NCI-H460 (cell line): ENCODE measurements around the gene ZNF154. TPM values are rescaled to one million over a fixed set of nuclear protein-coding genes. Genes with fewer than 3 reads are reported as not detected.

Source experiments
- DNase-seq: peaks from one replicate; pipeline ENCODE4 v3.0.0-alpha.2; 2016; ENCODE audit warnings: low read depth; ENCODE audit errors: extremely low read depth
- total RNA-seq: library from RNA; depleted of rRNA; stranded (reverse); fragments of >200 nt; shearing (Covaris generic); gene quantifications from 2 replicates; pipeline ENCODE4 v1.2.3, GENCODE V29; 2014; rRNA removed

The ZNF154 gene
- total RNA-seq, 1 experiment from 2014 or later, result not detected

- no peak for DNase-seq
Measured at GRCh38 chr19:57682226-57682766, 26.7 kb downstream of the ZNF154 start.

GRCh38 chr19:57675881-57676280, 33.1 kb downstream of the ZNF154 start:
- DNase-seq, result no peak

- no peak for DNase-seq
Measured at GRCh38 chr19:57672466-57672865, 36.5 kb downstream of the ZNF154 start.

- no peak for DNase-seq
Measured at GRCh38 chr19:57671124-57671895, 37.7 kb downstream of the ZNF154 start.

GRCh38 chr19:57668635-57669034, 40.4 kb downstream of the ZNF154 start, which contains the start of gene ZSCAN4:
Gene ZSCAN4, plus strand, starts transcription at chr19:57668935. Its CDS starts 7,211 bp downstream, at chr19:57676146.
- DNase-seq, result no peak

GRCh38 chr19:57667228-57667627, 41.8 kb downstream of the ZNF154 start:
- DNase-seq, result no peak

- DNase-seq, result no peak
Measured at GRCh38 chr19:57665261-57665806, 43.7 kb downstream of the ZNF154 start.

- peak; percentile 12 for DNase-seq
Measured at GRCh38 chr19:57664269-57665127, 44.5 kb downstream of the ZNF154 start.

GRCh38 chr19:57656346-57656745, 52.7 kb downstream of the ZNF154 start:
- no peak for DNase-seq

- DNase-seq, result no peak
Measured at GRCh38 chr19:57655443-57655842, 53.6 kb downstream of the ZNF154 start.

GRCh38 chr19:57653689-57654088, 55.3 kb downstream of the ZNF154 start:
- no peak for DNase-seq

GRCh38 chr19:57651654-57651996, 57.4 kb downstream of the ZNF154 start:
- no peak for DNase-seq

- no peak for DNase-seq
Measured at GRCh38 chr19:57648331-57649003, 60.5 kb downstream of the ZNF154 start.

Other genes with a start within 250 kb of the ZNF154 start
- gene ZNF772, start 231.6 kb downstream of the ZNF154 start, total RNA-seq, result 6.1 and 9.4 TPM in 2 replicates
- gene ZNF419, start 221.5 kb downstream of the ZNF154 start, total RNA-seq, result 10.7 and 16.1 TPM in 2 replicates
- 2.7 and 3.0 TPM in 2 replicates for gene ZNF773, start 209.3 kb downstream of the ZNF154 start, total RNA-seq
- 4.1 and 5.9 TPM in 2 replicates for gene ZNF549, start 181.8 kb downstream of the ZNF154 start, total RNA-seq
- gene ZNF550, start 149.3 kb downstream of the ZNF154 start, total RNA-seq, result 8.3 and 8.6 TPM in 2 replicates
- 4.5 and 5.0 TPM in 2 replicates for gene ZNF416, start 130.3 kb downstream of the ZNF154 start, total RNA-seq
- not detected in 2 replicates for gene ZIK1, start 125.1 kb downstream of the ZNF154 start, total RNA-seq
- gene ZNF530, start 109.3 kb downstream of the ZNF154 start, total RNA-seq, result 3.8 and 4.8 TPM in 2 replicates
- 15.1 and 15.9 TPM in 2 replicates for gene ZNF134, start 95.0 kb downstream of the ZNF154 start, total RNA-seq
- gene ZNF211, start 76.0 kb downstream of the ZNF154 start, total RNA-seq, result 5.9 and 6.9 TPM in 2 replicates
- gene ZSCAN4, start 40.3 kb downstream of the ZNF154 start, total RNA-seq, result not detected in 2 replicates
- 8.1 and 8.7 TPM in 2 replicates for gene ZNF551, start 27.2 kb downstream of the ZNF154 start, total RNA-seq
- gene ZNF671, start 18.4 kb upstream of the ZNF154 start, total RNA-seq, result not detected in 2 replicates
- gene ZNF776, start 37.6 kb upstream of the ZNF154 start, total RNA-seq, result 6.5 and 8.8 TPM in 2 replicates
- 11.1 and 12.4 TPM in 2 replicates for gene ZNF586, start 60.5 kb upstream of the ZNF154 start, total RNA-seq
- gene ZNF552, start 105.7 kb upstream of the ZNF154 start, total RNA-seq, result 3.1 and 4.9 TPM in 2 replicates
- 7.6 and 12.5 TPM in 2 replicates for gene ZNF587B, start 121.1 kb upstream of the ZNF154 start, total RNA-seq
- 11.5 and 13.9 TPM in 2 replicates for gene ZNF587, start 140.7 kb upstream of the ZNF154 start, total RNA-seq
- gene ZNF814, start 179.8 kb upstream of the ZNF154 start, total RNA-seq, result 2.1 and 2.5 TPM in 2 replicates
- gene ZNF417, start 207.4 kb upstream of the ZNF154 start, total RNA-seq, result 5.2 and 5.4 TPM in 2 replicates
- not detected in 2 replicates for gene ZNF418, start 226.2 kb upstream of the ZNF154 start, total RNA-seq
- not detected in 2 replicates for gene ZNF256, start 238.5 kb upstream of the ZNF154 start, total RNA-seq